ENCODE data around the gene ANKRD34B.
"Not testable (repeated sequence)": the region's sequence is repeated elsewhere in the genome, so short reads cannot be mapped to it uniquely, and the experiment has no call there.

Gene ANKRD34B

DNA sequence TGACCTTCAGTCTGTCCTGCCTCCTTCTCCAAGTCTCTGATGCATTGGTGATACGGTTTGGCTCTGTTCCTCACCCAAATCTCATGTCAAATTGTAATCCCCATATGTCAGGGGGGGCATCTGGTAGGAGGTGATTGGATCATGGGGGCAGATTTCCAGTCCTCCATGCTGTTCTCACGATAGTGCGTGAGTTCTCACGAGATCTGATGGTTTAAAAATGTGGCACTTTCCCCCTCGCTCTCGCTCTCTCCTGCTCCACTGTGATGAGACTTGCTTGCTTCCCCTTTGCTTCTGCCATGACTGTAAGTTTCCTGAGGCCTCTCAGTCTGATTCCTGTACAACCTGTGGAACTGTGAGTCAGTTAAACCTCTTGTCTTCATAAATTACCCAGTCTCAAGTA lies 14.7 kb upstream of the ANKRD34B start:
- peaks cover 6% of the 10 kb centered on the region for H3K9me3 Mint-ChIP-seq
- no peaks in the 10 kb centered on the region for H3K4me1 Mint-ChIP-seq
- H3K4me3 Mint-ChIP-seq: no peak overlapping the region
- no peaks in the 10 kb centered on the region for H3K36me3 Mint-ChIP-seq (ENCODE audit: low read depth)
- TF ChIP-seq, protein P1, sequence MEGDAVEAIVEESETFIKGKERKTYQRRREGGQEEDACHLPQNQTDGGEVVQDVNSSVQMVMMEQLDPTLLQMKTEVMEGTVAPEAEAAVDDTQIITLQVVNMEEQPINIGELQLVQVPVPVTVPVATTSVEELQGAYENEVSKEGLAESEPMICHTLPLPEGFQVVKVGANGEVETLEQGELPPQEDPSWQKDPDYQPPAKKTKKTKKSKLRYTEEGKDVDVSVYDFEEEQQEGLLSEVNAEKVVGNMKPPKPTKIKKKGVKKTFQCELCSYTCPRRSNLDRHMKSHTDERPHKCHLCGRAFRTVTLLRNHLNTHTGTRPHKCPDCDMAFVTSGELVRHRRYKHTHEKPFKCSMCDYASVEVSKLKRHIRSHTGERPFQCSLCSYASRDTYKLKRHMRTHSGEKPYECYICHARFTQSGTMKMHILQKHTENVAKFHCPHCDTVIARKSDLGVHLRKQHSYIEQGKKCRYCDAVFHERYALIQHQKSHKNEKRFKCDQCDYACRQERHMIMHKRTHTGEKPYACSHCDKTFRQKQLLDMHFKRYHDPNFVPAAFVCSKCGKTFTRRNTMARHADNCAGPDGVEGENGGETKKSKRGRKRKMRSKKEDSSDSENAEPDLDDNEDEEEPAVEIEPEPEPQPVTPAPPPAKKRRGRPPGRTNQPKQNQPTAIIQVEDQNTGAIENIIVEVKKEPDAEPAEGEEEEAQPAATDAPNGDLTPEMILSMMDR (IDR thresholded peaks at IDR 0.05): no peak
- DNase-seq: no peak
- H3K27ac Mint-ChIP-seq: no peak overlapping the region
- H3K27me3 Mint-ChIP-seq (ENCODE audit: low read depth, poor library complexity): peaks cover 14% of the 10 kb centered on the region

- not testable (repeated sequence) for H3K27ac Mint-ChIP-seq; H3K9me3 Mint-ChIP-seq; DNase-seq; H3K4me3 Mint-ChIP-seq; H3K4me1 Mint-ChIP-seq; H3K36me3 Mint-ChIP-seq (ENCODE audit: low read depth)
- peaks cover 41% of the 10 kb centered on the region for H3K27me3 Mint-ChIP-seq (ENCODE audit: low read depth, poor library complexity)
Measured at GRCh38 chr5:80580291-80580690, 10.2 kb upstream of the ANKRD34B start.

- Mint-ChIP-seq H3K4me3 (no peak overlapping the region), H3K4me1 (no peaks in the 10 kb centered on the region), H3K36me3 (ENCODE audit: low read depth) (no peaks in the 10 kb centered on the region), H3K27ac (no peak overlapping the region), H3K27me3 (ENCODE audit: low read depth, poor library complexity) (peaks cover 50% of the 10 kb centered on the region), H3K9me3 (peaks cover 6% of the 10 kb centered on the region)
- DNase-seq: no peak
- TF ChIP-seq, protein P1 (IDR thresholded peaks at IDR 0.05): no peak
Measured at GRCh38 chr5:80579050-80579449, 9.0 kb upstream of the ANKRD34B start.

GRCh38 chr5:80577707-80578106 lies 7.6 kb upstream of the ANKRD34B start:
- no peaks in the 10 kb centered on the region for H3K4me1 Mint-ChIP-seq
- H3K36me3 Mint-ChIP-seq (ENCODE audit: low read depth): no peaks in the 10 kb centered on the region
- DNase-seq: no peak
- peaks cover 64% of the 10 kb centered on the region for H3K27me3 Mint-ChIP-seq (ENCODE audit: low read depth, poor library complexity)
- peaks cover 10% of the 10 kb centered on the region for H3K9me3 Mint-ChIP-seq
- no peak overlapping the region for H3K4me3 Mint-ChIP-seq
- TF ChIP-seq, protein P1 (IDR thresholded peaks at IDR 0.05): no peak
- no peak overlapping the region for H3K27ac Mint-ChIP-seq

- Mint-ChIP-seq H3K9me3 (peaks cover 16% of the 10 kb centered on the region), H3K36me3 (ENCODE audit: low read depth) (no peaks in the 10 kb centered on the region), H3K27me3 (ENCODE audit: low read depth, poor library complexity) (peaks cover 77% of the 10 kb centered on the region), H3K27ac (no peak overlapping the region), H3K4me3 (no peak overlapping the region), H3K4me1 (no peaks in the 10 kb centered on the region)
- DNase-seq: no peak
- TF ChIP-seq, protein P1 (IDR thresholded peaks at IDR 0.05): no peak
Measured at GRCh38 chr5:80576383-80576782, 6.3 kb upstream of the ANKRD34B start.

DNA sequence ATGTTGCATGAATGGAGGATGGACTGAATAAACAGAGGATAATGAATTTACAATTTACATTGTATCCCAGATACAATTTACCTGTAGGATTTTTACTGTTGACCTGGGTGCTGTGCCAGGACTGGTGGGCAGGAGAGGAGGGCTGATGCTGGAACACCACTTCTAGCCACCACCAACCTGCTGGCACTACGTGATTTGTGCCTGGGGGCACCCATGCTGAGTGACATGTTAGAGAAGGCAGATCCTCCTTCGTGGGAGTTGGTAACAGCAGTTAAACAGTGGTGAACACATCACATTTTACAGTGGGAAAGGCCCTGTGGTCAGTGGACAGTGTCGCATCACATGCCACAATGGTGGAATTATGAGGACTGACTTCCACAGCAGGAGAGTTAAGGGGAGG lies 3.0 kb upstream of the ANKRD34B start:
- H3K36me3 Mint-ChIP-seq (ENCODE audit: low read depth): no peaks in the 10 kb centered on the region

More for the DNA sequence above, 3.0 kb upstream of the ANKRD34B start:
- Mint-ChIP-seq H3K27ac (no peak overlapping the region), H3K27me3 (ENCODE audit: low read depth, poor library complexity) (peaks cover 94% of the 10 kb centered on the region), H3K9me3 (peaks cover 19% of the 10 kb centered on the region), H3K4me3 (no peak overlapping the region), H3K4me1 (no peaks in the 10 kb centered on the region)
- TF ChIP-seq, protein P1 (IDR thresholded peaks at IDR 0.05): no peak
- no peak for DNase-seq
